Endothelial cell of umbilical vein (primary cell): ENCODE measurements around the gene RRM2. TPM values are rescaled to one million over a fixed set of nuclear protein-coding genes. Genes with fewer than 3 reads are reported as not detected.

ENCODE experiments used
- BruUV-seq: library from RNA; stranded (reverse); fragments of 400-500 nt; replicated peaks from 2 replicates; lab custom pipeline; 2021; lab: Mats Ljungman, UMichigan
- CTCF ChIA-PET: fragments of 300-600, 350-600 bp; sonication (Branson Sonifier 250); formaldehyde crosslinking; loops from one replicate; lab custom pipeline; 2021; ENCODE audit warnings: antibody characterized with exemption, inconsistent platforms; lab: Charles Lee
- POLR2A ChIA-PET: fragments of 300-600, 350-600 bp; sonication (Branson Sonifier 250); formaldehyde crosslinking; loops from one replicate; lab custom pipeline; 2021; ENCODE audit warnings: antibody characterized with exemption, inconsistent platforms; lab: Charles Lee
- DNase-seq: peaks from one replicate; pipeline ENCODE4 v3.0.0-alpha.2; 2011; ENCODE audit warnings: low read depth, low spot score
- FAIRE-seq: peaks from 2 replicates; lab custom pipeline; 2011; peaks lifted over from hg19 to GRCh38; lab: Jason Lieb, UNC
- H2AFZ ChIP-seq: 2 replicates; pipeline ENCODE4 v1.6.0; 2012; ENCODE audit warnings: low read depth, low read length, control low read depth, inconsistent platforms
- H3K27ac ChIP-seq: 2 replicates; pipeline ENCODE4 v1.5.1; 2011; ENCODE audit warnings: low read depth, mild to moderate bottlenecking, control low read depth, low read length, moderate library complexity; ENCODE audit not compliant: insufficient read depth
- H3K27me3 ChIP-seq, 2 experiments: 2 replicates each; pipeline versions ENCODE4 v1.6.0 to v1.6.1; 2011; ENCODE audit warnings: low read length in 2 of 2, mixed read lengths in 1 of 2; ENCODE audit not compliant: control insufficient read depth in 2 of 2, insufficient read depth in 2 of 2
- H3K36me3 ChIP-seq, 2 experiments: 2 replicates in 1 of 2; 3 replicates in 1 of 2; pipeline ENCODE4 v1.5.1; 2011; ENCODE audit warnings: low read length in 2 of 2, mild to moderate bottlenecking in 1 of 2, moderate library complexity in 1 of 2; ENCODE audit not compliant: control insufficient read depth in 2 of 2, insufficient read depth in 2 of 2; ENCODE audit errors: extremely low read depth in 1 of 2
- H3K4me1 ChIP-seq: 3 replicates; pipeline ENCODE4 v1.5.1; 2011; ENCODE audit warnings: mild to moderate bottlenecking, low read length; ENCODE audit not compliant: control insufficient read depth, insufficient read depth; ENCODE audit errors: extremely low read depth
- H3K4me2 ChIP-seq: 2 replicates; pipeline ENCODE4 v1.6.1; 2011; ENCODE audit warnings: low read length, control low read depth, mixed read lengths; ENCODE audit not compliant: insufficient read depth
- H3K4me3 ChIP-seq, 3 experiments: fragments of 200-600 bp in 1 of 3; sonication (generic), shearing (Covaris generic) in 1 of 3; replicated peaks in 1 of 3; 2 replicates each; pipeline ENCODE4 v1.5.1; 2011 to 2016; ENCODE audit warnings: control low read depth in 3 of 3, low read length in 3 of 3, mild to moderate bottlenecking in 2 of 3, inconsistent platforms in 1 of 3, low read depth in 1 of 3, moderate library complexity in 1 of 3; ENCODE audit not compliant: insufficient read depth in 1 of 3
- H3K79me2 ChIP-seq: 2 replicates; pipeline ENCODE4 v1.6.0; 2012; ENCODE audit warnings: low read length, inconsistent platforms; ENCODE audit not compliant: control insufficient read depth, insufficient read depth
- H3K9ac ChIP-seq: replicated peaks from 2 replicates; pipeline ENCODE3; 2011; ENCODE audit warnings: low read length, control low read depth; ENCODE audit not compliant: insufficient read depth; ENCODE audit errors: extremely low read depth
- H3K9me1 ChIP-seq: replicated peaks from 3 replicates; pipeline ENCODE4 v1.6.0; 2011; ENCODE audit warnings: mild to moderate bottlenecking, low read length; ENCODE audit not compliant: control insufficient read depth, insufficient read depth; ENCODE audit errors: extremely low read depth
- H3K9me3 ChIP-seq: replicated peaks from 2 replicates; pipeline ENCODE4 v1.5.1; 2012; ENCODE audit warnings: low read length, inconsistent platforms; ENCODE audit not compliant: control insufficient read depth, insufficient read depth
- H4K20me1 ChIP-seq: replicated peaks from 2 replicates; pipeline ENCODE3; 2011; ENCODE audit warnings: mild to moderate bottlenecking, low read length; ENCODE audit not compliant: control insufficient read depth, insufficient read depth; ENCODE audit errors: extremely low read depth
- EZH2 ChIP-seq: IDR thresholded peaks from 2 replicates; pipeline ENCODE4 v1.6.1; 2012; ENCODE audit warnings: borderline replicate concordance, low read depth, mild to moderate bottlenecking, moderate library complexity, low read length, inconsistent platforms; ENCODE audit not compliant: severe bottlenecking
- FOS ChIP-seq: IDR thresholded peaks from 2 replicates; pipeline ENCODE4 v1.6.1; 2011; ENCODE audit warnings: mild to moderate bottlenecking, low read length, moderate library complexity, borderline replicate concordance; ENCODE audit not compliant: insufficient read depth
- GATA2 ChIP-seq: IDR thresholded peaks from 2 replicates; pipeline ENCODE4 v1.7.0; 2011; ENCODE audit warnings: low read depth, mild to moderate bottlenecking, moderate library complexity, mixed read lengths, low read length; ENCODE audit not compliant: insufficient read length, insufficient read depth
- JUN ChIP-seq: IDR thresholded peaks from 2 replicates; pipeline ENCODE4 v1.6.1; 2011; ENCODE audit warnings: borderline replicate concordance, low read depth; ENCODE audit not compliant: insufficient read length, insufficient read depth
- MYC ChIP-seq: IDR thresholded peaks from one replicate; pipeline ENCODE4 v1.6.1; 2011; ENCODE audit warnings: mild to moderate bottlenecking, low read depth, low read length
- POLR2A ChIP-seq: IDR thresholded peaks from 2 replicates; pipeline ENCODE4 v1.6.1; 2012; ENCODE audit warnings: low read depth, mild to moderate bottlenecking, control low read depth, low read length
- POLR2AphosphoS5 ChIP-seq: IDR thresholded peaks from 2 replicates; pipeline ENCODE4 v1.6.1; 2012; ENCODE audit warnings: low read depth, mild to moderate bottlenecking, control low read depth, low read length, moderate library complexity; ENCODE audit not compliant: insufficient read depth
- dilution Hi-C: fragments of 300-500 bp; cut with MboI; formaldehyde crosslinking; loops from one replicate; pipeline ENCODE4 v1.15.0; 2019; ENCODE audit warnings: low sequenced_read_pairs; ENCODE audit not compliant: extremely low pct_ligation_motif_present
- intact Hi-C: fragments of 100-400 bp; cut with micrococcal nuclease; formaldehyde crosslinking; loops from one replicate; pipeline ENCODE4 v1.10.0; 2022
- polyA plus RNA-seq, 4 experiments: library from polyadenylated mRNA; depleted of rRNA in 3 of 4; stranded (reverse) in 3 of 4; unstranded in 1 of 4; fragments of >200 nt; gene quantifications; 2 replicates each; pipeline versions ENCODE4 v1.2.1 to v1.2.3, GENCODE V29; 2011 to 2012; ENCODE audit warnings: missing spikeins in 1 of 4
- total RNA-seq: library from RNA; stranded (reverse); gene quantifications from 2 replicates; pipeline ENCODE4 v1.2.3, GENCODE V29; 2021
- TF ChIP-seq, protein P1 (sequence below): IDR thresholded peaks from 2 replicates; pipeline ENCODE4 v1.6.1; 2011; ENCODE audit not compliant: insufficient read depth, insufficient read length
- TF ChIP-seq, protein P2 (sequence below), 2 donors: IDR thresholded peaks; 1 replicate in 1 of 2; 2 replicates in 1 of 2; pipeline ENCODE4 v1.5.1; 2011; ENCODE audit warnings: low read length in 2 of 2, mild to moderate bottlenecking in 2 of 2, moderate library complexity in 2 of 2, control low read depth in 1 of 2, inconsistent platforms in 1 of 2, low read depth in 1 of 2; ENCODE audit not compliant: insufficient read depth in 1 of 2; ENCODE audit errors: extremely low read depth in 1 of 2

Gene RRM2
- total and polyA plus RNA-seq, 2 donors (not counting 3 experiments of a cell fraction or from before 2014, with no cell fraction given): 40.9 to 246 TPM

DNA sequence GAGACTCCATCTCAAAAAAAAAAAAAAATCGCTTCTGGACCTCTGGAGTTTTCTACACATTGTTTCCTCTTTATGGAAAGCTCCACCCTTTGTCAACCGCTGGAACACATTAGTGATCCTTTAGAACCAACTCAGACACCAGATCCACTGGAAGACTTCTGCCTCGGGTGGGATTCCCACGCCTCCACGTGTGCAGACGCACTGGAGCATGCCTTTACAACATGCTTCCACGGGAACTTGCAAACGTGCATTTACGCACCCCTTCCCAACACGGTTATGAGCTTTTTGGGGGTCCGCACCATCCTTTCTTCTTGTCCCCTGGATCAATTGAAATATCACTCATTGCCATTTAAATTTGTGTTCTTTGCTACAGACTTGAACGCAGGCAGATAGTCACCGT, 47.4 kb upstream of the RRM2 start:
- ChIA-PET POLR2A (interaction anchor here (0.7 kb wide), 1 partner anchor 50 kb away, joined by 3 read pairs; no protein-coding TSS in a partner anchor), CTCF (interaction anchor here (1.0 to 11.8 kb wide), 4 partner anchors 15 to 585 kb away, joined by 5 to 565 read pairs (median 246); no protein-coding TSS in a partner anchor)
- dilution Hi-C loops: no loop called here
- Histone ChIP-seq H3K9me3 (no peaks in the 10 kb centered on the region), H3K4me2 (no peak overlapping the region), H3K27me3 (peaks cover 29 to 30% of the 10 kb centered on the region in 2 experiments), H3K79me2 (no peaks in the 10 kb centered on the region), H3K9ac (no peak overlapping the region), H4K20me1 (no peaks in the 10 kb centered on the region), H3K36me3 (no peaks in the 10 kb centered on the region), H3K27ac (no peak overlapping the region), H2AFZ (no peak overlapping the region), H3K4me1 (no peaks in the 10 kb centered on the region), H3K9me1 (no peaks in the 10 kb centered on the region), H3K4me3 (no peak overlapping the region)
- FAIRE-seq (no peak), DNase-seq (no peak)
- TF ChIP-seq JUN (no peak), FOS (no peak), POLR2A (no peak), EZH2 (no peak), POLR2AphosphoS5 (no peak), GATA2 (no peak), MYC (no peak)
- TF ChIP-seq, protein P1, sequence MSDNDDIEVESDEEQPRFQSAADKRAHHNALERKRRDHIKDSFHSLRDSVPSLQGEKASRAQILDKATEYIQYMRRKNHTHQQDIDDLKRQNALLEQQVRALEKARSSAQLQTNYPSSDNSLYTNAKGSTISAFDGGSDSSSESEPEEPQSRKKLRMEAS: no peak
- TF ChIP-seq, protein P2, sequence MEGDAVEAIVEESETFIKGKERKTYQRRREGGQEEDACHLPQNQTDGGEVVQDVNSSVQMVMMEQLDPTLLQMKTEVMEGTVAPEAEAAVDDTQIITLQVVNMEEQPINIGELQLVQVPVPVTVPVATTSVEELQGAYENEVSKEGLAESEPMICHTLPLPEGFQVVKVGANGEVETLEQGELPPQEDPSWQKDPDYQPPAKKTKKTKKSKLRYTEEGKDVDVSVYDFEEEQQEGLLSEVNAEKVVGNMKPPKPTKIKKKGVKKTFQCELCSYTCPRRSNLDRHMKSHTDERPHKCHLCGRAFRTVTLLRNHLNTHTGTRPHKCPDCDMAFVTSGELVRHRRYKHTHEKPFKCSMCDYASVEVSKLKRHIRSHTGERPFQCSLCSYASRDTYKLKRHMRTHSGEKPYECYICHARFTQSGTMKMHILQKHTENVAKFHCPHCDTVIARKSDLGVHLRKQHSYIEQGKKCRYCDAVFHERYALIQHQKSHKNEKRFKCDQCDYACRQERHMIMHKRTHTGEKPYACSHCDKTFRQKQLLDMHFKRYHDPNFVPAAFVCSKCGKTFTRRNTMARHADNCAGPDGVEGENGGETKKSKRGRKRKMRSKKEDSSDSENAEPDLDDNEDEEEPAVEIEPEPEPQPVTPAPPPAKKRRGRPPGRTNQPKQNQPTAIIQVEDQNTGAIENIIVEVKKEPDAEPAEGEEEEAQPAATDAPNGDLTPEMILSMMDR (IDR thresholded peaks at IDR 0.05; ENCODE audit: extremely low read depth in 1 of 2, insufficient read depth in 1 of 2, low read depth in 1 of 2, low read length in 2 of 2): no peak
- BruUV-seq: no TSS peak
- intact Hi-C loops: no loop called here
